ENCODE results near the gene MORN1. TPM values are rescaled to one million over a fixed set of nuclear protein-coding genes. Genes with fewer than 3 reads are reported as not detected.

The MORN1 gene
- total and polyA plus RNA-seq, 4 donors, result 5.2 to 23.9 (median 13.9) TPM

DNA sequence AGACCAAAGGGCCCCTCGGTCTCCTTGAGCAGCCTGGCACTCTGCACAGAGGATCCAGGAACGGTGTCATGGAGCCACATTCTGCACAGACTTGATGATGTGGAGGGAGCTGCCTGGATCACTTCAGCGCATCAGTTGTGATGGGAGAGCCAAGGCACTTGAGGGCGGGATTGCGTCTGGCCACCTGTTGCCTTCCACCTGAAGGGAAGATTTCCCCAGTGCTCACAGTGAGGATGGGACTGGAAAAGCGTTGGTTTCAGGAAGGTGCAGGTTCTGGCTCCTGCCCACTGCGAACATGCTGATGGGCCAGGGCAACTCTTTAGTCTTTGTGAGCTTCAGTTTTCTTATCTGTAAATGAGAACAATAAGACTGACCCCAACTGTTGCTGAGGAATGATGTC, 2.9 kb upstream of the MORN1 start:
- Histone ChIP-seq H3K27me3 (ENCODE audit: control insufficient read depth in 3 of 3, insufficient read depth in 3 of 3, low read length in 2 of 3) (no peaks in the 10 kb centered on the region), H3K9ac (ENCODE audit: insufficient read depth in 1 of 2, low read length in 2 of 2) (no peak overlapping the region), H3K9me3 (ENCODE audit: control insufficient read depth in 4 of 4, insufficient read depth in 3 of 4, low read length in 3 of 4) (no peaks in the 10 kb centered on the region), H3K4me3 (no peak overlapping the region), H3K4me1 (ENCODE audit: control insufficient read depth in 5 of 5, insufficient read depth in 5 of 5, low read length in 5 of 5) (peaks cover 0 to 22% (median 12%) of the 10 kb centered on the region in 5 donors), H3K36me3 (ENCODE audit: control insufficient read depth in 4 of 4, insufficient read depth in 4 of 4, low read length in 4 of 4) (peaks cover 10 to 33% (median 23%) of the 10 kb centered on the region in 4 donors), H3K27ac (ENCODE audit: low read depth in 1 of 2, low read length in 1 of 2) (no peak overlapping the region)
- WGBS, 2 donors, result 94 to 96% methylated on average over 7 of the region's 7 CpGs
- no peak for ATAC-seq (ENCODE audit: insufficient read depth, low FRiP score)
- DNase-seq, result no peak
- TF ChIP-seq, protein P1, sequence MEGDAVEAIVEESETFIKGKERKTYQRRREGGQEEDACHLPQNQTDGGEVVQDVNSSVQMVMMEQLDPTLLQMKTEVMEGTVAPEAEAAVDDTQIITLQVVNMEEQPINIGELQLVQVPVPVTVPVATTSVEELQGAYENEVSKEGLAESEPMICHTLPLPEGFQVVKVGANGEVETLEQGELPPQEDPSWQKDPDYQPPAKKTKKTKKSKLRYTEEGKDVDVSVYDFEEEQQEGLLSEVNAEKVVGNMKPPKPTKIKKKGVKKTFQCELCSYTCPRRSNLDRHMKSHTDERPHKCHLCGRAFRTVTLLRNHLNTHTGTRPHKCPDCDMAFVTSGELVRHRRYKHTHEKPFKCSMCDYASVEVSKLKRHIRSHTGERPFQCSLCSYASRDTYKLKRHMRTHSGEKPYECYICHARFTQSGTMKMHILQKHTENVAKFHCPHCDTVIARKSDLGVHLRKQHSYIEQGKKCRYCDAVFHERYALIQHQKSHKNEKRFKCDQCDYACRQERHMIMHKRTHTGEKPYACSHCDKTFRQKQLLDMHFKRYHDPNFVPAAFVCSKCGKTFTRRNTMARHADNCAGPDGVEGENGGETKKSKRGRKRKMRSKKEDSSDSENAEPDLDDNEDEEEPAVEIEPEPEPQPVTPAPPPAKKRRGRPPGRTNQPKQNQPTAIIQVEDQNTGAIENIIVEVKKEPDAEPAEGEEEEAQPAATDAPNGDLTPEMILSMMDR (IDR thresholded peaks at IDR 0.05; ENCODE audit: control extremely low read depth, extremely low read depth), result no peak

DNA sequence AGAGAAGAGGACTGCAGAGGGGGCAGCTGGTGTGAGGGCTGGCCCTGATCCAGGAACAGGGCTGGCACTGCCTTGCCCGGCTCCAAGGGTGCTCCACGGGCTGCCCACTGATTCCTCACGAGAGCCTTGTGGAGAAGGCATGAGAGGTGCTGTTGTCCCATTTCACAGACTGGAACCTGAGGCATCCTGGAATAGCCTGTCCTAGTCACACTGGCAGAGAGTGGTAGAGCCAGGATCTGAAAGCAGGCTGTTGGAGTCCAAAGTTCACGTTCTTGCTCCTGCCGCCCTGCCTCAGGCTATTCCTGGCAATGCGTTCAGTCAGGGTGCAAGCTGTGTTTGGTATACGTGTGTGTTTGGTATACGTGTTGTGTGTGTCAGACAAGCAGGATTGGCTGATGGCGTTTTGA, 2.1 kb upstream of the MORN1 start:
- no peaks in the 10 kb centered on the region for H3K9me3 ChIP-seq (ENCODE audit: control insufficient read depth in 4 of 4, insufficient read depth in 3 of 4, low read length in 3 of 4)
- no peak overlapping the region for H3K9ac ChIP-seq (ENCODE audit: insufficient read depth in 1 of 2, low read length in 2 of 2)
- peaks cover 10 to 28% (median 20%) of the 10 kb centered on the region in 4 donors for H3K36me3 ChIP-seq (ENCODE audit: control insufficient read depth in 4 of 4, insufficient read depth in 4 of 4, low read length in 4 of 4)
- H3K27ac ChIP-seq (ENCODE audit: low read depth in 1 of 2, low read length in 1 of 2), result no peak overlapping the region
- WGBS, 2 donors, result 83 to 96% methylated on average over 9 of the region's 9 CpGs
- no peak overlapping the region for H3K4me3 ChIP-seq
- TF ChIP-seq, protein P1 (IDR thresholded peaks at IDR 0.05; ENCODE audit: control extremely low read depth, extremely low read depth), result no peak
- H3K4me1 ChIP-seq (ENCODE audit: control insufficient read depth in 5 of 5, insufficient read depth in 5 of 5, low read length in 5 of 5), result peaks cover 0 to 22% (median 12%) of the 10 kb centered on the region in 5 donors
- H3K27me3 ChIP-seq (ENCODE audit: control insufficient read depth in 3 of 3, insufficient read depth in 3 of 3, low read length in 2 of 3), result no peaks in the 10 kb centered on the region
- no peak for DNase-seq
- ATAC-seq (ENCODE audit: insufficient read depth, low FRiP score), result no peak

DNA sequence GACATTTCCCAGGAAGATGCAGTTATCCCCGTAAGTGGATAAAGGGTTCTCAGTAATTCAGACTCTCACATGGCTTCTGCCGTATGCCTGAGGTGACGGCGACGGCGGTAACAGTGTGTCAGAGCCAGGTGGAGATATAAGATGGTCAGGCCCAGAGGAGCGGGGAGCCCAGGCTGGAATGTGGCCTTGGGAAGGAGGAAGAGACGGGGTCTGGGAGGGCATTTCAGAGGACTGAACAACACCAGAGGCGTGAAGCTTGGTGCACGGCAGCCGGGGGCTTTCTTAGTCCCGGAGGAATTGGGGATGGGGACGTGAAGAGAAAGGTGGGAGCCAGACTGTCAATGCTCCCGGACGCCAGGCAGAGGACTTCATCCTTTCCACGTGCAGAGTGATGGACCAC, 1.3 kb upstream of the MORN1 start:
- DNase-seq (no peak), ATAC-seq (ENCODE audit: insufficient read depth, low FRiP score) (no peak)
- Histone ChIP-seq H3K27me3 (ENCODE audit: control insufficient read depth in 3 of 3, insufficient read depth in 3 of 3, low read length in 2 of 3) (no peaks in the 10 kb centered on the region), H3K4me1 (ENCODE audit: control insufficient read depth in 5 of 5, insufficient read depth in 5 of 5, low read length in 5 of 5) (peaks cover 0 to 22% (median 12%) of the 10 kb centered on the region in 5 donors), H3K4me3 (peak overlapping the region; percentile 80), H3K9ac (ENCODE audit: insufficient read depth in 1 of 2, low read length in 2 of 2) (peak overlapping the region in 1 of 2 donors; percentile 67), H3K36me3 (ENCODE audit: control insufficient read depth in 4 of 4, insufficient read depth in 4 of 4, low read length in 4 of 4) (peaks cover 10 to 27% (median 17%) of the 10 kb centered on the region in 4 donors), H3K9me3 (ENCODE audit: control insufficient read depth in 4 of 4, insufficient read depth in 3 of 4, low read length in 3 of 4) (no peaks in the 10 kb centered on the region), H3K27ac (ENCODE audit: low read depth in 1 of 2, low read length in 1 of 2) (peak overlapping the region in 1 of 2 donors; percentile 37)
- TF ChIP-seq, protein P1 (IDR thresholded peaks at IDR 0.05; ENCODE audit: control extremely low read depth, extremely low read depth), result no peak
- WGBS, 2 donors, result 63 to 68% methylated on average over 16 of the region's 16 CpGs
